Hair follicle dermal papilla cell (primary cell): Measurements from ENCODE around the gene NOC3L. TPM values are rescaled to one million over a fixed set of nuclear protein-coding genes. Genes with fewer than 3 reads are reported as not detected.

Experiments used
- total RNA-seq: library from RNA; depleted of rRNA; stranded (reverse); fragments of >200 nt; gene quantifications from 2 replicates; pipeline ENCODE4 v1.2.3, GENCODE V29; 2012

The NOC3L gene, protein sequence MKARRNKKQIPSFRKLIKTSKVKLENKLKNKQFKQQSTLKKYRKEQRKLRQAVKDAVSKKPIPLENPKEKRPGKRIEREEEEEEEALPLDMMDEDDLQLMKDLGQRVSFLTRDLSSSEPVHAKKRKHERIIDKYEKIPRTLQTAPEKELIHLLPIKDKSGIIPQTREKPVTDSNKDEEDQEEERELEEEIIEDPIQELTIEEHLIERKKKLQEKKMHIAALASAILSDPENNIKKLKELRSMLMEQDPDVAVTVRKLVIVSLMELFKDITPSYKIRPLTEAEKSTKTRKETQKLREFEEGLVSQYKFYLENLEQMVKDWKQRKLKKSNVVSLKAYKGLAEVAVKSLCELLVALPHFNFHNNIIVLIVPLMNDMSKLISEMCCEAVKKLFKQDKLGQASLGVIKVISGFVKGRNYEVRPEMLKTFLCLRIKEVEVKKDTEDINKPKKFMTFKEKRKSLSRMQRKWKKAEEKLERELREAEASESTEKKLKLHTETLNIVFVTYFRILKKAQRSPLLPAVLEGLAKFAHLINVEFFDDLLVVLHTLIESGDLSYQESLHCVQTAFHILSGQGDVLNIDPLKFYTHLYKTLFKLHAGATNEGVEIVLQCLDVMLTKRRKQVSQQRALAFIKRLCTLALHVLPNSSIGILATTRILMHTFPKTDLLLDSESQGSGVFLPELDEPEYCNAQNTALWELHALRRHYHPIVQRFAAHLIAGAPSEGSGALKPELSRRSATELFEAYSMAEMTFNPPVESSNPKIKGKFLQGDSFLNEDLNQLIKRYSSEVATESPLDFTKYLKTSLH
- total RNA-seq = 15.8 and 20.4 TPM in 2 replicates

DNA sequence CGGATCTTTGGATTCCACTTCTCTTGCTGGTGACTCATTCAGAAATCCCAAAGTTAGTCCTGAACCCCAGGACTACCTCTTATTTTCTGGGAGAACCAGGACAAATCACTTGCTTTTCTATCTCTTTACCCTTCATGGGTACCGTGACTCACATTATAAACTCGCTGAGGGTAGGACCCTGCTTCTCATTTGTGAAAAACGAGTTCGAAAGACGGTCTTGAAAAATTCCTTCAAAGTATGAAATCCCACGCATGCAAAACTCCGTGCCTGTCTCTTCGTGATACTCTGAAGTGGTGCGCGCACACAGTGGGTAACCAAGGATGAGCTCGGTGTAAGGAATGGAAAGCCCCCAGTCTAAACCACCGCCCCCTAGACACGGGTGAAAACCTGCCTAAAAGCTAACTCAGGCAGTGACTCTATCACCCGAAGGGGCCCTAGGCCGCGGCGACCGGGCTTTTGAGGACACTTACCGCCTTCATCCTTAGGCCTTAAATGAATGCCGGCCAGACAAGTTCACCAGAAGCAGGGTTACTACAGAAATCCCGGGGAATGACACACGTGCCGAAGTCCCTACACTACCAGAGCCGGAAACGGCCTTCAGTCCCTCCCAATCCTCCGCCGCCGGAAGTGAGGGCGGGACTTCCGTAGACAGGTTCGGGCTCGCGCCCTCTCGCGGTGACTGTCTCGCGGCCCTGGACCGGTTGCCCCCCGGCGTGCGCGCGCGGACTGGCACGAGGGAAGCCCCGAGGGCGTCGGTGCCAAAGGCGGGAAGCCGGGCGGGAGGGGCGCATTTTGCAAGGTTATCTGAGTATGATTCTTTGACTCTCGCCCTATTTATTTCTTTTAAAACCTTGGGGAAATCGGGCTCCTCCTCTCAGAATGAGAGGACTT is at the start of gene NOC3L:
Gene NOC3L, minus strand, starts transcription at position 580 of the 891 bp plus-strand sequence. Its CDS starts 101 bp downstream, at position 479.

DNA sequence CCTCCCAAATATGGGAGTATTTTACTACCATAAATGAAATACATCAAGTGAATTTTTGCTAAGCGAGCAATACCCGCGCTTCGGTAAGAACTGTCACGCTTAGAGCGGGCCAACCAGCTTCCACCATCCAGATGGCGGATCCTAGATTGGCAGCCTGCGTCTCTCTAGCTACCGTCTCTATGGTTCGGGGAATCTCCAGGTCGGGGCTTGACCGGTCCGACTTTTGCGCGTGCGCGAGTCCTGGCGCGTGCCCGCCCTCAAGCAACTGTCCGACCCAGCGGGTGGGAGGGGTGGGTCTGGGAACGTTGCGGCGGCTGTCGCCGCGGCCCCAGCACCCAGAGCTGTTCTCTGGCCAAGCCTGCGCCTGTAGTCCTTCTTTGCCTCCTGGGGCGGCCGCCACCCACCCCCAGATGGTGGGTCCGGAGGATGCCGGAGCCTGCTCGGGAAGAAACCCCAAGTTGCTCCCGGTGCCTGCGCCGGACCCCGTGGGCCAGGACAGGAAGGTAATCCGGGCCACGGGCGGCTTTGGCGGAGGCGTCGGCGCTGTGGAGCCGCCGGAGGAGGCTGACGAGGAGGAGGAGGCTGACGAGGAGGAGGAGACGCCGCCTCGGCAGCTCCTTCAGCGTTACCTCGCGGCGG is 39.6 kb upstream of the NOC3L start, which contains the start of gene TBC1D12:
Gene TBC1D12, plus strand, starts transcription at position 338 of the 639 bp plus-strand sequence. Its CDS starts 73 bp downstream, at position 411.

Other genes with a start within 250 kb of the NOC3L start
- gene TBC1D12, start 39.6 kb upstream of the NOC3L start, total RNA-seq = 15.2 and 16.9 TPM in 2 replicates
- 6.6 and 11.7 TPM in 2 replicates for gene HELLS, start 182.8 kb upstream of the NOC3L start, total RNA-seq